ENCODE results near the gene HOXC11.

The HOXC11 gene

GRCh38 chr12:53942467-53942997 lies 30.4 kb upstream of the HOXC11 start:
- no peak for DNase-seq (ENCODE audit: low spot score)

GRCh38 chr12:53944209-53944608 lies 28.7 kb upstream of the HOXC11 start:
- no peak for DNase-seq (ENCODE audit: low spot score)

GRCh38 chr12:53944907-53945847 lies 27.7 kb upstream of the HOXC11 start:
- no peak for DNase-seq (ENCODE audit: low spot score)

- DNase-seq (ENCODE audit: low spot score), result no peak
These were observed 25.2 kb upstream of the HOXC11 start for GRCh38 chr12:53947743-53948142.

GRCh38 chr12:53948650-53949593 lies 24.0 kb upstream of the HOXC11 start:
- DNase-seq (ENCODE audit: low spot score), result no peak

- DNase-seq (ENCODE audit: low spot score), result no peak
These were observed 23.1 kb upstream of the HOXC11 start for GRCh38 chr12:53949631-53950436.

- no peak for DNase-seq (ENCODE audit: low spot score)
These were observed 22.5 kb upstream of the HOXC11 start for GRCh38 chr12:53950437-53950773.

- no peak for DNase-seq (ENCODE audit: low spot score)
These were observed 21.9 kb upstream of the HOXC11 start for GRCh38 chr12:53950789-53951576.

GRCh38 chr12:53951577-53952334 lies 21.2 kb upstream of the HOXC11 start:
- no peak for DNase-seq (ENCODE audit: low spot score)

- no peak for DNase-seq (ENCODE audit: low spot score)
These were observed 20.6 kb upstream of the HOXC11 start for GRCh38 chr12:53952335-53952694.

GRCh38 chr12:53952871-53953734 lies 19.8 kb upstream of the HOXC11 start:
- DNase-seq (ENCODE audit: low spot score), result peak; percentile 76

GRCh38 chr12:53953831-53954693 lies 18.9 kb upstream of the HOXC11 start:
- no peak for DNase-seq (ENCODE audit: low spot score)

GRCh38 chr12:53954694-53955035 lies 18.3 kb upstream of the HOXC11 start, which contains the start of gene HOXC12:
Gene HOXC12, plus strand, starts transcription at chr12:53954903. Its CDS starts 27 bp downstream, at chr12:53954930.
- no peak for DNase-seq (ENCODE audit: low spot score)

- no peak for DNase-seq (ENCODE audit: low spot score)
These were observed 17.7 kb upstream of the HOXC11 start for GRCh38 chr12:53955036-53955775.

- DNase-seq (ENCODE audit: low spot score), result no peak
These were observed 17.1 kb upstream of the HOXC11 start for GRCh38 chr12:53955776-53956250.

GRCh38 chr12:53956251-53956887 lies 16.6 kb upstream of the HOXC11 start:
- DNase-seq (ENCODE audit: low spot score), result peak; percentile 49

All from LoVo (cell line).